ENCODE data around the gene ASAP3. TPM values are rescaled to one million over a fixed set of nuclear protein-coding genes. Genes with fewer than 3 reads are reported as not detected.
A peak's percentile ranks its signal among the peaks of the same experiment; 100 is the strongest.

ASAP3 gene
- polyA plus RNA-seq, 5 donors: 37.7 to 47.9 (median 43.1) TPM

- peak; percentile 64 to 65 for DNase-seq
Measured at GRCh38 chr1:23452011-23452411, 32.0 kb downstream of the ASAP3 start.

GRCh38 chr1:23451441-23451840, 32.5 kb downstream of the ASAP3 start:
- no peak for DNase-seq

GRCh38 chr1:23450894-23451293, 33.1 kb downstream of the ASAP3 start:
- DNase-seq: no peak

GRCh38 chr1:23449958-23450357, 34.0 kb downstream of the ASAP3 start:
- DNase-seq: no peak

- DNase-seq: no peak
Measured at GRCh38 chr1:23449306-23449705, 34.7 kb downstream of the ASAP3 start.

GRCh38 chr1:23448846-23449245, 35.1 kb downstream of the ASAP3 start:
- no peak for DNase-seq

GRCh38 chr1:23446661-23447310, 37.2 kb downstream of the ASAP3 start:
- no peak for DNase-seq

- no peak for DNase-seq
Measured at GRCh38 chr1:23444596-23445390, 39.2 kb downstream of the ASAP3 start.

- no peak for DNase-seq
Measured at GRCh38 chr1:23444104-23444533, 39.9 kb downstream of the ASAP3 start.

GRCh38 chr1:23442751-23443150, 41.2 kb downstream of the ASAP3 start:
- DNase-seq: no peak

GRCh38 chr1:23441446-23442148, 42.4 kb downstream of the ASAP3 start:
- DNase-seq: no peak

GRCh38 chr1:23438545-23438944, 45.4 kb downstream of the ASAP3 start:
- DNase-seq: no peak

GRCh38 chr1:23437355-23437664, 46.7 kb downstream of the ASAP3 start:
- DNase-seq: no peak

- peak in 1 of 2 donors; percentile 6 for DNase-seq
Measured at GRCh38 chr1:23436520-23437354, 47.2 kb downstream of the ASAP3 start.

- no peak for DNase-seq
Measured at GRCh38 chr1:23434260-23434775, 49.7 kb downstream of the ASAP3 start.

GRCh38 chr1:23433122-23433521, 50.9 kb downstream of the ASAP3 start:
- no peak for DNase-seq

- DNase-seq: no peak
Measured at GRCh38 chr1:23431431-23431830, 52.5 kb downstream of the ASAP3 start.

GRCh38 chr1:23430803-23431202, 53.2 kb downstream of the ASAP3 start:
- DNase-seq: no peak

- no peak for DNase-seq
Measured at GRCh38 chr1:23428136-23428905, 55.7 kb downstream of the ASAP3 start.

GRCh38 chr1:23427550-23427949, 56.4 kb downstream of the ASAP3 start:
- no peak for DNase-seq

- DNase-seq: no peak
Measured at GRCh38 chr1:23426828-23427227, 57.2 kb downstream of the ASAP3 start.
